PC-9 (cell line): Measurements from ENCODE around the gene MAN1C1. TPM values are rescaled to one million over a fixed set of nuclear protein-coding genes. Genes with fewer than 3 reads are reported as not detected.

Source experiments
- BruUV-seq: library from RNA; stranded (reverse); fragments of 400-500 nt; replicated peaks from 2 replicates; lab custom pipeline; 2021; lab: Mats Ljungman, UMichigan
- CTCF ChIA-PET: fragments of 300-600 bp; sonication (Branson Sonifier 250); formaldehyde crosslinking; loops from one replicate; lab custom pipeline; 2022; ENCODE audit warnings: antibody characterized with exemption; lab: Charles Lee
- POLR2A ChIA-PET: fragments of 300-600 bp; sonication (Branson Sonifier 250); formaldehyde crosslinking; loops from one replicate; lab custom pipeline; 2022; ENCODE audit warnings: antibody characterized with exemption; ENCODE audit not compliant: unreplicated experiment; lab: Charles Lee
- DNase-seq, 2 experiments: peaks; one replicate each; pipeline versions ENCODE4 v3.0.0 to v3.0.0-alpha.2; 2015 to 2022; ENCODE audit warnings: mixed read lengths in 1 of 2
- H2AFZ ChIP-seq: fragments of 200-600 bp; sonication (generic); 2 replicates; pipeline ENCODE4 v1.8.1; 2017; ENCODE audit warnings: antibody characterized with exemption
- H3F3A ChIP-seq: fragments of 200-600 bp; sonication (generic); 2 replicates; pipeline ENCODE4 v1.8.1; 2017; ENCODE audit warnings: antibody characterized with exemption, mild to moderate bottlenecking, low read depth; ENCODE audit not compliant: insufficient read depth
- H3K27ac ChIP-seq: fragments of 200-600 bp; sonication (generic); 2 replicates; pipeline ENCODE4 v1.6.1; 2016; ENCODE audit warnings: mixed run types
- H3K27me3 ChIP-seq: fragments of 200-600 bp; sonication (generic); 2 replicates; pipeline ENCODE4 v1.6.1; 2016; ENCODE audit warnings: low read depth, mixed run types; ENCODE audit not compliant: insufficient read depth
- H3K36me3 ChIP-seq: fragments of 200-600 bp; sonication (generic); 2 replicates; pipeline ENCODE4 v1.6.1; 2016; ENCODE audit warnings: low read depth, mixed run types
- H3K4me1 ChIP-seq: fragments of 200-600 bp; sonication (generic); replicated peaks from 2 replicates; pipeline ENCODE4 v1.6.1; 2016; ENCODE audit warnings: mixed run types; ENCODE audit not compliant: insufficient read depth
- H3K4me2 ChIP-seq: fragments of 200-600 bp; sonication (generic); 2 replicates; pipeline ENCODE4 v1.6.1; 2017; ENCODE audit warnings: mixed run types
- H3K4me3 ChIP-seq: fragments of 200-600 bp; sonication (generic); 2 replicates; pipeline ENCODE4 v1.6.1; 2016; ENCODE audit warnings: mixed run types
- H3K79me2 ChIP-seq: fragments of 200-600 bp; sonication (generic); 2 replicates; pipeline ENCODE4 v1.6.1; 2017; ENCODE audit warnings: low read depth, mixed run types
- H3K9me2 ChIP-seq: fragments of 200-600 bp; sonication (generic); 2 replicates; pipeline ENCODE4 v1.8.1; 2017; ENCODE audit warnings: mild to moderate bottlenecking; ENCODE audit not compliant: insufficient read depth
- H3K9me3 ChIP-seq: fragments of 200-600 bp; sonication (generic); 2 replicates; pipeline ENCODE4 v1.8.1; 2016; ENCODE audit warnings: low read depth; ENCODE audit not compliant: insufficient read depth
- H4K20me1 ChIP-seq: fragments of 200-600 bp; sonication (generic); 2 replicates; pipeline ENCODE4 v1.8.1; 2017; ENCODE audit not compliant: insufficient read depth
- EZH2 ChIP-seq: fragments of 200-600 bp; sonication (generic); IDR thresholded peaks from 2 replicates; pipeline ENCODE4 v1.8.0; 2017; ENCODE audit warnings: antibody characterized with exemption, low read depth
- intact Hi-C: fragments of 100-400 bp; cut with micrococcal nuclease; formaldehyde crosslinking; loops from one replicate; pipeline ENCODE4 v1.10.0; 2022; ENCODE audit not compliant: unreplicated experiment
- total RNA-seq: library from RNA; stranded (reverse); gene quantifications from 2 replicates; pipeline ENCODE4 v1.2.3, GENCODE V29; 2021
- TF ChIP-seq, protein P1 (sequence below): fragments of 200-600 bp; sonication (generic); conservative IDR thresholded peaks from 2 replicates; pipeline ENCODE4 v1.6.1; 2017; ENCODE audit warnings: mixed run types, antibody characterized with exemption, mild to moderate bottlenecking, moderate library complexity

Gene MAN1C1
- total RNA-seq, 1 experiment from 2014 or later, result 0.41 TPM

DNA sequence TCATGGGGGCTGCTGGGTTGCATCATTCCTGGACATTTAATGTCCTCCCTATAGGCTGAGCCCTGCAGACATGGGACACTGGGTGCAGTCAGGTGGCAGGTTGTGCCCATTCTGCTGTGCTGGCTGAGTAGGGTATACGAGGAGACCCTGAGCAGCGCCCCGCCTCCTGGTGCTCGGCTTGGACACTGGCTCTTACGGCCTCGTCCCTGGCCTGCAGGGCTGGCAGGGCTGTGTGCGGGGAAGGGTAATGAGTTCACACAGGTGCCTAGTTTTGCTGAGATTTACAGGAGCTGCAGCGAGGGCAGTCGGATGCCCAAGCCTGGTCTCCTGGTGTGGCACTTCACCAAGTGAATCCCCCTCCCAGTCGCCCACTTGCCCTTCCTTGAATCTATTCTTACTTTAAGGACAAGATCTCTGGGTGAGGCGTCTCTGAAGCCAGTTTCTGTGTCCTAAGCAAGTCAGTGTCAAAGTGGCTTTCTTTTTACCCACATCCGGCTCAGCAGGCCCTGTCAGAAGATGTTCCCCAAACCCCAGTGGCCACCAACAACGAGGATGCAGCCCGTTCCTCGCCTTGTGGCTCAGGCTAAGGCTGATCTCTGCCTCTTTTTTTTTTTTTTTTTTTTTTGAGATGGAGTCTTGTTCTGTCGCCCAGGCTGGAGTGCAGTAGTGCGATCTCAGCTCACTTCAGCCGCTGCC, 73.2 kb downstream of the MAN1C1 start:
- BruUV-seq, result no TSS peak
- POLR2A ChIA-PET, result no interaction called here
- H3K79me2 ChIP-seq, result no peaks in the 10 kb centered on the region

DNA sequence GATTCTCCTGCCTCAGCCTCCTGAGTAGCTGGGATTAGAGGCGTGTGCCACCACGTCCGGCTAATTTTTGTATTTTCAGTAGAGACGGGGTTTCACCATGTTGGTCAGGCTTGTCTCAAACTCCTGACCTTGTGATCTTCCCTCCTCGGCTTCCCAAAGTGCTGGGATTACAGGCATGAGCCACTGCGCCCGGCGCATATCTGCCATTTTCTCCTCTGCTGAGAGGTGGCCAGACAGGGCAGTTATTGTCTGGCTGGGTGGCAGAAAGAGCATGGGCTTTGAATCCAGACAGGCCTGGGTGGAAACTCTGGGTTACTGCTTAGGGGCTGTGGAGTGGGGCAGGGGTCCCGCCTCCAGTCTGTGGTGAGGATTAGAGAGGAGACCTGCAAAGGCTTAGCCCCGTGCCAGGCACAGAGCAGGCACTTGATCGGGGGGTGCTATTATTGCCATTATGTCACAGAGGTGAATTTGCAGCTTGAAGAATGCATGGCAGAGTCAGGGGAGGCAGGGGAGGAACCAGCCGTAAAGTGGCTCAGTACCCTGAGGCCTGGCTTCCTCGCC, 73.9 kb downstream of the MAN1C1 start:
- Histone ChIP-seq H4K20me1 (no peaks in the 10 kb centered on the region), H3K9me2 (no peaks in the 10 kb centered on the region), H2AFZ (no peak overlapping the region), H3K27ac (no peak overlapping the region), H3K4me1 (peaks cover 20% of the 10 kb centered on the region), H3K4me2 (no peak overlapping the region), H3K36me3 (no peaks in the 10 kb centered on the region), H3K9me3 (no peaks in the 10 kb centered on the region), H3K79me2 (no peaks in the 10 kb centered on the region), H3F3A (peaks cover 8% of the 10 kb centered on the region; the same call in 1 of the 2 replicates), H3K27me3 (no peaks in the 10 kb centered on the region), H3K4me3 (no peak overlapping the region)
- no peak for TF ChIP-seq EZH2
- TF ChIP-seq, protein P1, sequence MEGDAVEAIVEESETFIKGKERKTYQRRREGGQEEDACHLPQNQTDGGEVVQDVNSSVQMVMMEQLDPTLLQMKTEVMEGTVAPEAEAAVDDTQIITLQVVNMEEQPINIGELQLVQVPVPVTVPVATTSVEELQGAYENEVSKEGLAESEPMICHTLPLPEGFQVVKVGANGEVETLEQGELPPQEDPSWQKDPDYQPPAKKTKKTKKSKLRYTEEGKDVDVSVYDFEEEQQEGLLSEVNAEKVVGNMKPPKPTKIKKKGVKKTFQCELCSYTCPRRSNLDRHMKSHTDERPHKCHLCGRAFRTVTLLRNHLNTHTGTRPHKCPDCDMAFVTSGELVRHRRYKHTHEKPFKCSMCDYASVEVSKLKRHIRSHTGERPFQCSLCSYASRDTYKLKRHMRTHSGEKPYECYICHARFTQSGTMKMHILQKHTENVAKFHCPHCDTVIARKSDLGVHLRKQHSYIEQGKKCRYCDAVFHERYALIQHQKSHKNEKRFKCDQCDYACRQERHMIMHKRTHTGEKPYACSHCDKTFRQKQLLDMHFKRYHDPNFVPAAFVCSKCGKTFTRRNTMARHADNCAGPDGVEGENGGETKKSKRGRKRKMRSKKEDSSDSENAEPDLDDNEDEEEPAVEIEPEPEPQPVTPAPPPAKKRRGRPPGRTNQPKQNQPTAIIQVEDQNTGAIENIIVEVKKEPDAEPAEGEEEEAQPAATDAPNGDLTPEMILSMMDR, result no peak
- CTCF ChIA-PET, result no interaction called here
- intact Hi-C loops, result loop anchor here (10.0 kb wide), 1 partner anchor 76 kb away; the partner anchor contains the start of gene MAN1C1
- POLR2A ChIA-PET, result no interaction called here
- no peak for DNase-seq
- BruUV-seq, result no TSS peak

More for the DNA sequence above, 73.2 kb downstream of the MAN1C1 start:
- no peaks in the 10 kb centered on the region for H3K36me3 ChIP-seq
- no peak for DNase-seq
- H3F3A ChIP-seq, result peaks cover 6% of the 10 kb centered on the region; the same call in 1 of the 2 replicates
- no peaks in the 10 kb centered on the region for H3K9me3 ChIP-seq
- no peaks in the 10 kb centered on the region for H3K9me2 ChIP-seq
- H4K20me1 ChIP-seq, result no peaks in the 10 kb centered on the region
- TF ChIP-seq, protein P1, result no peak
- TF ChIP-seq EZH2, result no peak
- H3K27ac ChIP-seq, result no peak overlapping the region
- H3K4me1 ChIP-seq, result peaks cover 15% of the 10 kb centered on the region
- no peak overlapping the region for H3K4me2 ChIP-seq
- no peak overlapping the region for H3K4me3 ChIP-seq
- no peak overlapping the region for H2AFZ ChIP-seq
- CTCF ChIA-PET, result no interaction called here
- intact Hi-C loops, result loop anchor here (10.0 kb wide), 1 partner anchor 75 kb away; the partner anchor contains the start of gene MAN1C1
- no peaks in the 10 kb centered on the region for H3K27me3 ChIP-seq

DNA sequence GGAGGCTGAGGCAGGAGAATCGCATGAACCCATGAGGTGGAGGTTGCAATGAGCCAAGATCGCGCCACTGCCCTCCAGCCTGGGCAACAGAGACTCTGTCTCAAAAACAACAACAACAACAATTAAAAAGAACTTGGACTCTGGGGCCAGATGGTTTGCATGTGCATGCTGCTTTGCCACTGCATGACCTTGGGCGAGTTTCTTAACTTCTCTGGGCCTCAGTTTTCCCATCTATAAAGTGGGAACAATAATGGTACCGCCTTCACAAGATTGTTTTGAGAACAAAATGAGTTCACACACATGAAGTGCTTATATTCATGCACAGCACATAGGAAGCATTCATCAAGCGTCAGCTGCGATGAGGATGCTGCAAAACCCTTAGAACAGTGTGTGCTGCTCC, 74.6 kb downstream of the MAN1C1 start:
- H2AFZ ChIP-seq, result no peak overlapping the region
- ChIA-PET POLR2A (no interaction called here), CTCF (no interaction called here)
- no peak for DNase-seq
- no peak overlapping the region for H3K27ac ChIP-seq
- H3K27me3 ChIP-seq, result no peaks in the 10 kb centered on the region
- no peaks in the 10 kb centered on the region for H3K79me2 ChIP-seq
- H3K4me1 ChIP-seq, result peaks cover 27% of the 10 kb centered on the region
- intact Hi-C loops, result loop anchor here (10.0 kb wide), 1 partner anchor 76 kb away; the partner anchor contains the start of gene MAN1C1
- no peaks in the 10 kb centered on the region for H3K9me2 ChIP-seq
- no peak overlapping the region for H3K4me3 ChIP-seq
- BruUV-seq, result no TSS peak
- no peaks in the 10 kb centered on the region for H3K36me3 ChIP-seq
- no peak overlapping the region for H3K4me2 ChIP-seq
- no peak for TF ChIP-seq EZH2
- TF ChIP-seq, protein P1, result no peak
- H3K9me3 ChIP-seq, result no peaks in the 10 kb centered on the region
- H3F3A ChIP-seq, result peaks cover 15% of the 10 kb centered on the region; the same call in 1 of the 2 replicates
- no peaks in the 10 kb centered on the region for H4K20me1 ChIP-seq
